GM21786 (cell line): ENCODE measurements around the gene SETD2.
"Not testable (repeated sequence)": the region's sequence is repeated elsewhere in the genome, so short reads cannot be mapped to it uniquely, and the experiment has no call there.

Experiments
- ATAC-seq: cut with Tn5 transposase; IDR thresholded peaks from one replicate; pipeline ENCODE4 v1.9.1; 2021; ENCODE audit not compliant: unreplicated experiment

Gene SETD2

GRCh38 chr3:47037302-47037701, 126.6 kb downstream of the SETD2 start:
- ATAC-seq, result not testable (repeated sequence)

- ATAC-seq, result no peak
Observed at GRCh38 chr3:47036145-47036544, 127.8 kb downstream of the SETD2 start.

GRCh38 chr3:47035645-47036044, 128.3 kb downstream of the SETD2 start:
- no peak for ATAC-seq

GRCh38 chr3:47034868-47035489, 128.9 kb downstream of the SETD2 start:
- no peak for ATAC-seq

GRCh38 chr3:47031041-47031440, 132.9 kb downstream of the SETD2 start:
- not testable (repeated sequence) for ATAC-seq

- no peak for ATAC-seq
Observed at GRCh38 chr3:47028667-47029066, 135.2 kb downstream of the SETD2 start.

- no peak for ATAC-seq
Observed at GRCh38 chr3:47028146-47028545, 135.8 kb downstream of the SETD2 start.

GRCh38 chr3:47026432-47026831, 137.5 kb downstream of the SETD2 start:
- not testable (repeated sequence) for ATAC-seq

GRCh38 chr3:47024932-47025331, 139.0 kb downstream of the SETD2 start:
- ATAC-seq, result no peak

- no peak for ATAC-seq
Observed at GRCh38 chr3:47022641-47023071, 141.3 kb downstream of the SETD2 start.

GRCh38 chr3:47020311-47020710, 143.6 kb downstream of the SETD2 start:
- no peak for ATAC-seq

GRCh38 chr3:47019201-47019600, 144.7 kb downstream of the SETD2 start:
- ATAC-seq, result peak; percentile 59

GRCh38 chr3:47018269-47018611, 145.7 kb downstream of the SETD2 start:
- ATAC-seq, result no peak

- no peak for ATAC-seq
Observed at GRCh38 chr3:47017504-47018268, 146.2 kb downstream of the SETD2 start.

GRCh38 chr3:47016934-47017435, 146.9 kb downstream of the SETD2 start:
- peak; percentile 54 for ATAC-seq

- no peak for ATAC-seq
Observed at GRCh38 chr3:47016086-47016933, 147.6 kb downstream of the SETD2 start.

GRCh38 chr3:47015151-47015550, 148.8 kb downstream of the SETD2 start:
- ATAC-seq, result no peak

GRCh38 chr3:47014036-47014435, 149.9 kb downstream of the SETD2 start:
- ATAC-seq, result no peak

GRCh38 chr3:47013231-47013630, 150.7 kb downstream of the SETD2 start:
- ATAC-seq, result no peak

GRCh38 chr3:47012342-47013230, 151.3 kb downstream of the SETD2 start:
- no peak for ATAC-seq

- no peak for ATAC-seq
Observed at GRCh38 chr3:47011371-47011770, 152.5 kb downstream of the SETD2 start.
